Neural progenitor cell (in vitro differentiated cells): ENCODE results near the gene HSPE1. TPM values are rescaled to one million over a fixed set of nuclear protein-coding genes. Genes with fewer than 3 reads are reported as not detected.

ENCODE experiments used
- DNase-seq: peaks from one replicate; pipeline ENCODE4 v3.0.0-alpha.2; 2016; ENCODE audit warnings: low spot score
- H2AFZ ChIP-seq: fragments of 200-600 bp; sonication (generic); replicated peaks from 2 replicates; pipeline ENCODE4 v1.6.1; 2016; ENCODE audit warnings: antibody characterized with exemption
- H3F3A ChIP-seq: fragments of 200-600 bp; sonication (generic); 2 replicates; pipeline ENCODE4 v1.6.1; 2016; ENCODE audit warnings: antibody characterized with exemption, low read depth
- H3K27ac ChIP-seq: fragments of 200-600 bp; sonication (generic); 2 replicates; pipeline ENCODE4 v1.5.1; 2016; ENCODE audit warnings: mild to moderate bottlenecking
- H3K27me3 ChIP-seq: fragments of 200-600 bp; sonication (generic); 2 replicates; pipeline ENCODE4 v1.6.1; 2016; ENCODE audit warnings: mild to moderate bottlenecking, moderate library complexity
- H3K36me3 ChIP-seq: fragments of 200-600 bp; sonication (generic); 2 replicates; pipeline ENCODE4 v1.5.1; 2016
- H3K4me1 ChIP-seq: fragments of 200-600 bp; sonication (generic); 2 replicates; pipeline ENCODE4 v1.6.1; 2016; ENCODE audit warnings: mixed run types
- H3K4me2 ChIP-seq: fragments of 200-600 bp; sonication (generic); 2 replicates; pipeline ENCODE4 v1.6.1; 2016
- H3K4me3 ChIP-seq: fragments of 200-600 bp; sonication (generic); 2 replicates; pipeline ENCODE4 v1.5.1; 2016
- H3K79me2 ChIP-seq: fragments of 200-600 bp; sonication (generic); 2 replicates; pipeline ENCODE4 v1.6.1; 2016; ENCODE audit warnings: low read depth
- H3K9ac ChIP-seq: fragments of 200-600 bp; sonication (generic); 2 replicates; pipeline ENCODE4 v1.6.1; 2016
- H3K9me3 ChIP-seq: fragments of 200-600 bp; sonication (generic); 2 replicates; pipeline ENCODE4 v1.5.1; 2016; ENCODE audit warnings: low read depth
- H4K20me1 ChIP-seq: fragments of 200-600 bp; sonication (generic); 2 replicates; pipeline ENCODE4 v1.6.1; 2016; ENCODE audit warnings: low read depth
- H3K27ac Mint-ChIP-seq: 3 replicates; pipeline ENCODE4 v1.8.0; 2021; ENCODE audit warnings: mixed read lengths
- H3K27me3 Mint-ChIP-seq: 2 replicates; pipeline ENCODE4 v1.8.0; 2022; ENCODE audit warnings: low read depth, mild to moderate bottlenecking, inconsistent platforms, moderate library complexity, mixed read lengths; ENCODE audit not compliant: insufficient read depth
- H3K36me3 Mint-ChIP-seq: 3 replicates; pipeline ENCODE4 v1.8.0; 2021; ENCODE audit warnings: mixed read lengths
- H3K4me1 Mint-ChIP-seq: 3 replicates; pipeline ENCODE4 v1.8.0; 2021; ENCODE audit warnings: mixed read lengths
- H3K4me3 Mint-ChIP-seq: 3 replicates; pipeline ENCODE4 v1.8.0; 2021; ENCODE audit warnings: mild to moderate bottlenecking, moderate library complexity, mixed read lengths
- H3K9me3 Mint-ChIP-seq: 3 replicates; pipeline ENCODE4 v1.8.0; 2020; ENCODE audit warnings: mixed read lengths
- CTCF ChIP-seq: fragments of 200-600 bp; sonication (generic); IDR thresholded peaks from 2 replicates; pipeline ENCODE4 v1.5.1; 2017; ENCODE audit warnings: antibody characterized with exemption, mild to moderate bottlenecking
- EZH2 ChIP-seq: fragments of 200-600 bp; sonication (generic); IDR thresholded peaks from 2 replicates; pipeline ENCODE4 v1.6.1; 2017; ENCODE audit warnings: antibody characterized with exemption, mild to moderate bottlenecking, moderate library complexity
- EZH2phosphoT487 ChIP-seq: fragments of 200-600 bp; sonication (generic); IDR thresholded peaks from 2 replicates; pipeline ENCODE4 v1.6.1; 2017; ENCODE audit warnings: antibody characterized with exemption
- total RNA-seq: library from RNA; depleted of rRNA; stranded (reverse); fragments of >200 nt; gene quantifications from 2 replicates; pipeline ENCODE4 v1.2.3, GENCODE V29; 2015; ENCODE audit warnings: low replicate concordance

Gene HSPE1
- total RNA-seq, 1 donor from 2014 or later = 320 TPM

DNA sequence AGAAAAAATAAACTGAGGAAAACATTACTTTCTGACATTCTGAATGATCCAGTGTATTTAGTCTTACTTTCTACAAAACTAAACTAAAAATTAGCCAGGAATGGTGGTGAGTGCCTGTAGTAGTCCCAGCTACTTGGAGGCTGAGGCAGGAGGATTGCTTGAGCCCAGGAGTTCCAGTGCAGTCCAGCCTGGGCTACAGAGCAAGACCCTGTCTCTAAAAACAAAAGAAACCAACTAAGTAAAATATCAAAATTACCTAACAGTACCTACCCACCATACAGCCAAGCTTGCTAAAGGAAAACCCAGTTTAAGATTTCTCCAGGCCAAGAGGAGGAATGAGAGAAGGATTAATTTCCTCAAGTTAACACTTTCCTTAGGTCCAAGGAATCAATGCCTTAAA, 3.5 kb upstream of the HSPE1 start:
- H3K27me3 ChIP-seq = no peaks in the 10 kb centered on the region
- H3K27me3 Mint-ChIP-seq = no peaks in the 10 kb centered on the region
- DNase-seq = no peak
- peaks cover 94% of the 10 kb centered on the region for H3K79me2 ChIP-seq
- peaks cover 41% of the 10 kb centered on the region for H3F3A ChIP-seq
- H3K9ac ChIP-seq = no peak overlapping the region
- H3K4me3 Mint-ChIP-seq = peak overlapping the region; percentile 29
- H3K4me2 ChIP-seq = peak overlapping the region; percentile 94
- H3K36me3 Mint-ChIP-seq = peaks cover 38% of the 10 kb centered on the region
- H3K4me3 ChIP-seq = no peak overlapping the region
- H3K4me1 Mint-ChIP-seq = peaks cover 35% of the 10 kb centered on the region
- no peaks in the 10 kb centered on the region for H3K9me3 ChIP-seq
- peaks cover 30% of the 10 kb centered on the region for H3K4me1 ChIP-seq
- H2AFZ ChIP-seq = no peak overlapping the region
- H4K20me1 ChIP-seq = peaks cover 58% of the 10 kb centered on the region
- H3K27ac Mint-ChIP-seq = no peak overlapping the region
- H3K9me3 Mint-ChIP-seq = no peaks in the 10 kb centered on the region
- H3K27ac ChIP-seq = no peak overlapping the region
- TF ChIP-seq CTCF (no peak), EZH2 (no peak), EZH2phosphoT487 (no peak)
- H3K36me3 ChIP-seq = peaks cover 55% of the 10 kb centered on the region

DNA sequence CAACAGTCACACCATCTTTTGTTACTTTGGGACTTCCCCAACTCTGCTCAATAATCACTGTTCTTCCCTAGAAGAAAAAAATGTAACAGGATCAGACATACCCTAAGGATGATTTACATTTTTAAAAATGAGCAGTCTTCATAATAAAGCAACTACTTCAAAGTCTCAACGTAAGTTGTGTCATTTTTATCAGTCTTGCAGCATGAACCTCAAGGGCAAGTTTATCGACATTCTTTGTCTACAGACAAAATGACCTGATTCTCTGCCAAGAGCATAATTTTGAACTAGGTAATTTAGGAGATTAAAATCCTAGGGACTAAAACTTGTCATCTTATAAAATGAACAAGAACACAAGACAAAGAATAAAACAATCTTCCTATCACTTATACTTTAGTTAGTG, 2.9 kb upstream of the HSPE1 start:
- TF ChIP-seq EZH2 (no peak), CTCF (no peak), EZH2phosphoT487 (no peak)
- H3K4me3 Mint-ChIP-seq = peak overlapping the region; percentile 97
- no peak overlapping the region for H2AFZ ChIP-seq
- H3K9me3 ChIP-seq = no peaks in the 10 kb centered on the region
- peaks cover 36% of the 10 kb centered on the region for H3K4me1 ChIP-seq
- H3K36me3 ChIP-seq = peaks cover 59% of the 10 kb centered on the region
- peaks cover 64% of the 10 kb centered on the region for H4K20me1 ChIP-seq
- peak overlapping the region; percentile 75 for H3K4me3 ChIP-seq
- no peak overlapping the region for H3K27ac Mint-ChIP-seq
- no peaks in the 10 kb centered on the region for H3K9me3 Mint-ChIP-seq
- no peak overlapping the region for H3K27ac ChIP-seq
- peaks cover 40% of the 10 kb centered on the region for H3K36me3 Mint-ChIP-seq
- H3K27me3 Mint-ChIP-seq = no peaks in the 10 kb centered on the region
- no peak for DNase-seq
- peak overlapping the region; percentile 48 for H3K9ac ChIP-seq
- H3K27me3 ChIP-seq = no peaks in the 10 kb centered on the region
- H3F3A ChIP-seq = peaks cover 35% of the 10 kb centered on the region
- peaks cover 94% of the 10 kb centered on the region for H3K79me2 ChIP-seq
- H3K4me2 ChIP-seq = peak overlapping the region; percentile 94
- H3K4me1 Mint-ChIP-seq = peaks cover 41% of the 10 kb centered on the region

DNA sequence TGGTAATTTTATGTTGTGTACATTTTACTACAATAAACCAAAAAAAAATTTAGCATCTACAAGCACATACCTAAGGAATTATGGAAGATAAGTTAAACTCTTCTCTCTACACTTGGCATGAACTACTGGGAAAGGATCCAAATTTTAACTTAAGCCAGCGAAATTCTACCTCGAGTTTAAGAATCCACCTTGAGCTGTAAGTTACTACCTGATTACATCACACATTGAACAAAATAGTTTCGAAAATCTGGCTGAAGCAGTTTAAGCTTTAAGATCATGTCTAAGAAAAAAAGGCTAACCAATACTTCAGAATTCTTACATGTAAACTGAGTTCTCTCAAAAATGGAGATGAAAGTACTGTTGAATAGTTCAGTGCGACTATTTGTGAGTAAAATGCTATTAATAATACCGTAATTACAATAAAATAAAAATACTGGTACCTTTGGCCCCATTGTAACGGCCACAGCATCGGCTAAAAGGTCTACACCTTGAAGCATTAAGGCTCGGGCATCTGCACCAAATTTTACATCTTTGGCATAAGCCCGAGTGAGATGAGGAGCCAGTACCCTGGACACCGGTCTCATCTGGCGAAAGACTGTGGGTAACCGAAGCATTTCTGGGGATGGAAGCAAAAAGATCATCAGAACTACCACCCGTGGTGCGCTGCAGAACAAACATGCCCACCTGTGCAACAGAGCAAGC, 1.8 kb upstream of the HSPE1 start:
- DNase-seq = no peak
- Histone ChIP-seq H3K9me3 (no peaks in the 10 kb centered on the region), H3K4me3 (peak overlapping the region; percentile 75), H3K4me2 (peak overlapping the region; percentile 94), H3K9ac (peak overlapping the region; percentile 48), H3K27ac (no peak overlapping the region), H3K79me2 (peaks cover 94% of the 10 kb centered on the region), H3K4me1 (peaks cover 43% of the 10 kb centered on the region), H2AFZ (no peak overlapping the region), H3K27me3 (no peaks in the 10 kb centered on the region), H3K36me3 (peaks cover 64% of the 10 kb centered on the region), H3F3A (peaks cover 26% of the 10 kb centered on the region), H4K20me1 (peaks cover 65% of the 10 kb centered on the region)
- H3K36me3 Mint-ChIP-seq = peaks cover 39% of the 10 kb centered on the region
- H3K4me1 Mint-ChIP-seq = peaks cover 44% of the 10 kb centered on the region
- no peaks in the 10 kb centered on the region for H3K27me3 Mint-ChIP-seq
- H3K9me3 Mint-ChIP-seq = no peaks in the 10 kb centered on the region
- peak overlapping the region; percentile 98 for H3K27ac Mint-ChIP-seq
- H3K4me3 Mint-ChIP-seq = peak overlapping the region; percentile 97
- TF ChIP-seq CTCF (no peak), EZH2 (no peak), EZH2phosphoT487 (no peak)
